ENCODE results near the gene EBF4. TPM values are rescaled to one million over a fixed set of nuclear protein-coding genes. Genes with fewer than 3 reads are reported as not detected.

EBF4 gene
- total RNA-seq, 1 donor, result 2.6 TPM

GRCh38 chr20:2757969-2758368 is 65.4 kb downstream of the EBF4 start:
- H3K4me3 ChIP-seq (ENCODE audit: low read depth, low read length), result no peak overlapping the region
- DNase-seq (ENCODE audit: low read depth), result no peak
- TF ChIP-seq CTCF (IDR thresholded peaks at IDR 0.05; ENCODE audit: insufficient read depth, low read depth, low read length), result no peak

GRCh38 chr20:2759143-2759542 is 66.6 kb downstream of the EBF4 start:
- DNase-seq (ENCODE audit: low read depth), result no peak
- no peak for TF ChIP-seq CTCF (IDR thresholded peaks at IDR 0.05; ENCODE audit: insufficient read depth, low read depth, low read length)

GRCh38 chr20:2759603-2760296 is 67.2 kb downstream of the EBF4 start:
- H3K4me3 ChIP-seq (ENCODE audit: low read depth, low read length), result no peak overlapping the region
- TF ChIP-seq CTCF (IDR thresholded peaks at IDR 0.05; ENCODE audit: insufficient read depth, low read depth, low read length), result no peak
- no peak for DNase-seq (ENCODE audit: low read depth)

More at GRCh38 chr20:2759143-2759542, 66.6 kb downstream of the EBF4 start:
- H3K4me3 ChIP-seq (ENCODE audit: low read depth, low read length), result no peak overlapping the region

GRCh38 chr20:2760297-2760951 is 67.8 kb downstream of the EBF4 start:
- DNase-seq (ENCODE audit: low read depth), result no peak
- no peak for TF ChIP-seq CTCF (IDR thresholded peaks at IDR 0.05; ENCODE audit: insufficient read depth, low read depth, low read length)
- H3K4me3 ChIP-seq (ENCODE audit: low read depth, low read length), result no peak overlapping the region

DNA sequence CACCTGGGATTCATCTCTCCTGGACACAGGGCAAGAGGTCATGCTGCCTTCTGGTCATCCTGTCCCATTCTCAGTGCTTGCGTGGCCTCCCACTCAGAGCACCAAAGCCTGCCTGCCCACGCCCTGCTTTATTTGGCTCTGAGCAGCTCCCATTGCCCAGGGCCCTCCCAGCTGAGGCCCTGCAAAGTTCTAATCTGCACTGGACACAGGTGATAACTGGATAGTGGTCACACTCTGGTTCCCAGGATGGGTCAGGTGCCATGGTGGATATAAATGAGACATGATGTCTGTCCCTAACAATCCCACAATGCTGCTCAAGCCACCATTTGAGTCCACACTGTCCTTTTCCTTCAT is 68.3 kb downstream of the EBF4 start:
- no peak for DNase-seq (ENCODE audit: low read depth)
- no peak overlapping the region for H3K4me3 ChIP-seq (ENCODE audit: low read depth, low read length)
- no peak for TF ChIP-seq CTCF (IDR thresholded peaks at IDR 0.05; ENCODE audit: insufficient read depth, low read depth, low read length)

DNA sequence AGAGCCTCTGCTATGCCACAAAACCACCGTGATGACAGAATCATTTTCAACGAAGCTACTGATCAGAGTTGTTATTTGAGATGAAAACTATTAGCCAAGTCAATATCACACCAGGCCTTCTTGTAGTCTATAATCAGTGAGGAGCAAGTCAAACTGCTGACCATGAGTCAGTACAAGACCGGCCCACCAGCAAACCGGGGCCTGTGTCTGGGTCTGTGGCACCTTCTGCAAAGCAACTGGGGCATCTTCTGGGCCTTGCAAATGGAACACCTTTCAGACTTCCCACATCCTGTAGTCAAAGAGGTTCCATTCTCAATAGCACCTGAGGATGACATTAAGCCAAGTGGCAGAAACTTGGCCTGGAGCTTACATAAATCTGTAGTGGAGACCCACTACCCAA is 69.3 kb downstream of the EBF4 start:
- no peak for DNase-seq (ENCODE audit: low read depth)
- TF ChIP-seq CTCF (IDR thresholded peaks at IDR 0.05; ENCODE audit: insufficient read depth, low read depth, low read length), result no peak
- no peak overlapping the region for H3K4me3 ChIP-seq (ENCODE audit: low read depth, low read length)
